ENCODE measurements around the gene KCNJ15.

- TF ChIP-seq POLR2A (IDR thresholded peaks at IDR 0.05) (no peak), EP300 (IDR thresholded peaks at IDR 0.05) (no peak), CTCF (IDR thresholded peaks at IDR 0.05) (no peak)
Observed at GRCh38 chr21:38306433-38307141, 49.8 kb downstream of the KCNJ15 start.

Data from ovary (tissue), 3 donors.